Loucy (cell line): ENCODE data around the gene PCSK5.

ENCODE experiments used
- EZH2phosphoT487 ChIP-seq: fragments of 200-600 bp; IDR thresholded peaks from 2 replicates; pipeline ENCODE4 v1.6.1; 2018; ENCODE audit warnings: antibody characterized with exemption, mild to moderate bottlenecking, moderate library complexity, borderline replicate concordance
- TF ChIP-seq, protein P1 (sequence below): fragments of 200-600 bp; sonication (generic); conservative IDR thresholded peaks from 2 replicates; pipeline ENCODE4 v1.5.1; 2014; ENCODE audit warnings: mild to moderate bottlenecking, antibody characterized with exemption, low read length

DNA sequence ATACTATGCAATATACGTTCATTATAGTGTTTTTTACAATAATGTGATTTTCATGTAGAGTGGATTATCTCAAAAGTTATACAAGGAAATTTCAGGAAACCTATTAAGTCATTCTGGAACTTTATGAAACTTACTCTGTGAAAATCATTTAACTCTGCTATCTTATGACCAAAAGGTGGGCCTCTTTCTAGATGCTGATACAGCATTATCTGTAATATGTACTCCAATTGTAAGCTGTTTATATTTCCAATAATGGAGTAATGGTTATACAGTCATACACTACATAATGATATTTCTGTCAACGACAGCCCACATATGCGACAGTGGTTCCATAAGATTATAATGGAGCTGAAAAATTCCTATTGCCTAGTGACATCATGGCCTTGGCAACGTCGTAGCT lies 18.8 kb upstream of the PCSK5 start:
- TF ChIP-seq, protein P1, sequence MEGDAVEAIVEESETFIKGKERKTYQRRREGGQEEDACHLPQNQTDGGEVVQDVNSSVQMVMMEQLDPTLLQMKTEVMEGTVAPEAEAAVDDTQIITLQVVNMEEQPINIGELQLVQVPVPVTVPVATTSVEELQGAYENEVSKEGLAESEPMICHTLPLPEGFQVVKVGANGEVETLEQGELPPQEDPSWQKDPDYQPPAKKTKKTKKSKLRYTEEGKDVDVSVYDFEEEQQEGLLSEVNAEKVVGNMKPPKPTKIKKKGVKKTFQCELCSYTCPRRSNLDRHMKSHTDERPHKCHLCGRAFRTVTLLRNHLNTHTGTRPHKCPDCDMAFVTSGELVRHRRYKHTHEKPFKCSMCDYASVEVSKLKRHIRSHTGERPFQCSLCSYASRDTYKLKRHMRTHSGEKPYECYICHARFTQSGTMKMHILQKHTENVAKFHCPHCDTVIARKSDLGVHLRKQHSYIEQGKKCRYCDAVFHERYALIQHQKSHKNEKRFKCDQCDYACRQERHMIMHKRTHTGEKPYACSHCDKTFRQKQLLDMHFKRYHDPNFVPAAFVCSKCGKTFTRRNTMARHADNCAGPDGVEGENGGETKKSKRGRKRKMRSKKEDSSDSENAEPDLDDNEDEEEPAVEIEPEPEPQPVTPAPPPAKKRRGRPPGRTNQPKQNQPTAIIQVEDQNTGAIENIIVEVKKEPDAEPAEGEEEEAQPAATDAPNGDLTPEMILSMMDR: no peak
- no peak for TF ChIP-seq EZH2phosphoT487
